ENCODE data around the gene IPO5. TPM values are rescaled to one million over a fixed set of nuclear protein-coding genes. Genes with fewer than 3 reads are reported as not detected.
"Not testable (repeated sequence)": the region's sequence is repeated elsewhere in the genome, so short reads cannot be mapped to it uniquely, and the experiment has no call there.

Gene IPO5
- total RNA-seq, 1 experiment from 2014 or later, result 46.3 TPM

DNA sequence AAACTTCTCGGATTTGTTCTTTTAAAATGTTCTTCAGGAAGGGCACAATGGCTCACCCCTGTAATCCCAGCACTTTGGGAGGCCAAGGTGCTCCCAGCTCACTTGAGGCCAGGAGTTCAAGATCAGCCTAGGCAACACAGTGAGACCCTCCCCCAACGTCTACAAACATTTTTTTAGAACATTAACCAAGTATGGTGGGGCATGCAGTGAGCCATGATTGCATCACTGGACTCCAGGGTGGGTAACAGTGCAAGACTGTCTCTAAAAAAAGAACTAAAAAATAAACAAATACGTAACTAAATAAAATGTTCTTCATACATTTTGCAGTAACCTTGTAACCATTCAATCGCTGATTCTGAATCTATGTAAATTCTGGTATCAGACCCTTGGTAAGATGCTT is 2.1 kb upstream of the IPO5 start:
- H3K36me3 Mint-ChIP-seq (ENCODE audit: insufficient read depth, unreplicated experiment), result no peaks in the 10 kb centered on the region
- no peak overlapping the region for H3K4me3 Mint-ChIP-seq (ENCODE audit: low read depth, unreplicated experiment)
- no peak for DNase-seq
- no peaks in the 10 kb centered on the region for H3K27me3 Mint-ChIP-seq (ENCODE audit: unreplicated experiment)
- BruUV-seq (replicated peaks), result no TSS peak
- no peaks in the 10 kb centered on the region for H3K4me1 Mint-ChIP-seq (ENCODE audit: low read depth, unreplicated experiment)
- H3K9me3 Mint-ChIP-seq (ENCODE audit: low read depth, unreplicated experiment), result peaks cover 2% of the 10 kb centered on the region
- no peak overlapping the region for H3K27ac Mint-ChIP-seq (ENCODE audit: unreplicated experiment)
- intact Hi-C loops (cut with micrococcal nuclease; ENCODE audit: unreplicated experiment), result no loop called here
- CTCF ChIA-PET, result no interaction called here
- TF ChIP-seq, protein P1, sequence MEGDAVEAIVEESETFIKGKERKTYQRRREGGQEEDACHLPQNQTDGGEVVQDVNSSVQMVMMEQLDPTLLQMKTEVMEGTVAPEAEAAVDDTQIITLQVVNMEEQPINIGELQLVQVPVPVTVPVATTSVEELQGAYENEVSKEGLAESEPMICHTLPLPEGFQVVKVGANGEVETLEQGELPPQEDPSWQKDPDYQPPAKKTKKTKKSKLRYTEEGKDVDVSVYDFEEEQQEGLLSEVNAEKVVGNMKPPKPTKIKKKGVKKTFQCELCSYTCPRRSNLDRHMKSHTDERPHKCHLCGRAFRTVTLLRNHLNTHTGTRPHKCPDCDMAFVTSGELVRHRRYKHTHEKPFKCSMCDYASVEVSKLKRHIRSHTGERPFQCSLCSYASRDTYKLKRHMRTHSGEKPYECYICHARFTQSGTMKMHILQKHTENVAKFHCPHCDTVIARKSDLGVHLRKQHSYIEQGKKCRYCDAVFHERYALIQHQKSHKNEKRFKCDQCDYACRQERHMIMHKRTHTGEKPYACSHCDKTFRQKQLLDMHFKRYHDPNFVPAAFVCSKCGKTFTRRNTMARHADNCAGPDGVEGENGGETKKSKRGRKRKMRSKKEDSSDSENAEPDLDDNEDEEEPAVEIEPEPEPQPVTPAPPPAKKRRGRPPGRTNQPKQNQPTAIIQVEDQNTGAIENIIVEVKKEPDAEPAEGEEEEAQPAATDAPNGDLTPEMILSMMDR (IDR thresholded peaks at IDR 0.05; ENCODE audit: unreplicated experiment), result no peak

DNA sequence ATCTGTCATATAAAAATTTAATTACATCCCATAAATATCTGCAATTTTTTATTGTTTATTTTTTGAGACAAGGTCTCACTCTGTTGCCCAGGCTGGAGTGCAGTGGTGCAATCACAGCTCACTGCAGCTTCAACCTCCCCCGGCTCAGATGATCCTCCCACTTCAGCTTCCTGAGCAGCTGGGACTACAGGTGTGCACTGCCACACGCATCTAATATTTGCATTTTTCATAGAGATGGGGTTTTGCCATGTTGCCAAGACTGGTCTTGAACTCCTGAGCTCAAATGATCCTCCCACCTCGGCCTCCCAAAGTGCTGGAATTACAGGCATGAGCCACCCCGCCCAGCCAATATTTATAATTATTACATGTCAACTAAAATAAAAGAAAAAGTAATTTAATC is 644 bp upstream of the IPO5 start:
- BruUV-seq (replicated peaks); H3K4me3 Mint-ChIP-seq (ENCODE audit: low read depth, unreplicated experiment); H3K27ac Mint-ChIP-seq (ENCODE audit: unreplicated experiment); H3K36me3 Mint-ChIP-seq (ENCODE audit: insufficient read depth, unreplicated experiment); DNase-seq; H3K9me3 Mint-ChIP-seq (ENCODE audit: low read depth, unreplicated experiment); intact Hi-C loops (cut with micrococcal nuclease; ENCODE audit: unreplicated experiment); H3K27me3 Mint-ChIP-seq (ENCODE audit: unreplicated experiment); H3K4me1 Mint-ChIP-seq (ENCODE audit: low read depth, unreplicated experiment); CTCF ChIA-PET: not testable (repeated sequence)

DNA sequence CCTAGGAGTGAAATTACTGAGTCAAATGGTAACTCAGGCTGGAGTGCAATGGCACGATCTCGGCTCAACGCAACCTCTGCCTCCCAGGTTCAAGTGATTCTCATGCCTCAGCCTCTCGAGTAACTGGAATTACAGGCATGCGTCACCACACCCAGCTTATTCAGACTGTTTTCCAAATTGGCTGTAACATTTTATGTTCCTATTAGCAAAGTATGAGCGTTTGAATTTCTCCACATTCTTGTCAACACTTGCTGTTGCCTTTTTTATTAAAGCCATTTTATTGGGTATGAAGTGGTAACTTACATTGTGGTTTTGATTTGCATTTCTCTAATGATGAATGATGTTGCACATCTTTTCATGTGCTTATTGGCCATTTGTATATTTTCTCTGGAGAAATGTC is 7.9 kb downstream of the IPO5 start:
- intact Hi-C loops (cut with micrococcal nuclease; ENCODE audit: unreplicated experiment), result no loop called here
- H3K9me3 Mint-ChIP-seq (ENCODE audit: low read depth, unreplicated experiment), result no peaks in the 10 kb centered on the region
- no peaks in the 10 kb centered on the region for H3K36me3 Mint-ChIP-seq (ENCODE audit: insufficient read depth, unreplicated experiment)
- CTCF ChIA-PET, result no interaction called here
- TF ChIP-seq, protein P1 (IDR thresholded peaks at IDR 0.05; ENCODE audit: unreplicated experiment), result no peak
- no peaks in the 10 kb centered on the region for H3K4me1 Mint-ChIP-seq (ENCODE audit: low read depth, unreplicated experiment)
- H3K27ac Mint-ChIP-seq (ENCODE audit: unreplicated experiment), result no peak overlapping the region
- no peaks in the 10 kb centered on the region for H3K27me3 Mint-ChIP-seq (ENCODE audit: unreplicated experiment)
- DNase-seq, result no peak
- no peak overlapping the region for H3K4me3 Mint-ChIP-seq (ENCODE audit: low read depth, unreplicated experiment)
- no TSS peak for BruUV-seq (replicated peaks)

DNA sequence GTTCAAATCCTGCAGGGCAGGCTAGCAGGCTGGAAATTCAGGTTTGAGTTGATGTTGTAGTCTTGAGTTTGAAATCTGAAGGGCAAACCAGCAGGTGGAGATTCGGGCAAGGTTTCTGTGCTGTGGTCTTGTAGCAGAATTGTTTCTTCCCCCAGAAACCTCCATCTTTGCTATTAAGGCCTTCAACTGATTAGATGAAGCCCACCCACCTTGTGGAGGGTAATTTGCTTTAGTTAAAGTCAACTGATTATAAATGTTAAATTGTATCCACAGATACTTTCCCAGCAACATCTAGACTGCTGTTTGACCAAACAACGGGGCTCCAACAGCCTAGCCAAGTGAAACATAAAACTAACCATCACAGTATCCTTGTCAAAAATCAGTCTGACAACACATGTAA is 9.4 kb downstream of the IPO5 start:
- BruUV-seq (replicated peaks), result no TSS peak
- CTCF ChIA-PET, result no interaction called here
- Mint-ChIP-seq H3K27me3 (ENCODE audit: unreplicated experiment) (no peaks in the 10 kb centered on the region), H3K4me1 (ENCODE audit: low read depth, unreplicated experiment) (no peaks in the 10 kb centered on the region), H3K9me3 (ENCODE audit: low read depth, unreplicated experiment) (no peaks in the 10 kb centered on the region), H3K36me3 (ENCODE audit: insufficient read depth, unreplicated experiment) (no peaks in the 10 kb centered on the region), H3K4me3 (ENCODE audit: low read depth, unreplicated experiment) (no peak overlapping the region), H3K27ac (ENCODE audit: unreplicated experiment) (no peak overlapping the region)
- TF ChIP-seq, protein P1 (IDR thresholded peaks at IDR 0.05; ENCODE audit: unreplicated experiment), result no peak
- intact Hi-C loops (cut with micrococcal nuclease; ENCODE audit: unreplicated experiment), result no loop called here
- DNase-seq, result no peak

DNA sequence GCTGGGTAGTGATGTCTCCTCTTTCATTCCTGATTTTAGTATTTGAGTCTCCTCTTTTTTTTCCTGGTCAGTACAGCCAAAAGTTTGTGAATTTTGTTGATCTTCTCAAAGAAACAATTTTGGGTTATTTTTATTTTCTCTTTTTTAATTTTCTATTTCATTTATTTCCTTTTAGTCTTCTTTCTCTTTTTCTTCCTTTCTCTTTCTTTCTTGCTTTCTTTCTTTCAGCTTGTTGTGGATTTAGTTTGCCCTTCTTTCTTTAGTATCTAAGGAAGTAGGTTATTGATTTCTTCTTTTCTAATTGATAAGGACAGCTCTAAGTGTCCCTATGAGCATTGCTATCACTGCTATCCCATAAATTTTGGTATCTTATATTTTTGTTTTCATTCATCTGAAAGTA is 13.8 kb downstream of the IPO5 start:
- intact Hi-C loops (cut with micrococcal nuclease; ENCODE audit: unreplicated experiment), result no loop called here
- Mint-ChIP-seq H3K4me3 (ENCODE audit: low read depth, unreplicated experiment) (no peak overlapping the region), H3K9me3 (ENCODE audit: low read depth, unreplicated experiment) (no peaks in the 10 kb centered on the region), H3K27me3 (ENCODE audit: unreplicated experiment) (no peaks in the 10 kb centered on the region), H3K27ac (ENCODE audit: unreplicated experiment) (no peak overlapping the region), H3K4me1 (ENCODE audit: low read depth, unreplicated experiment) (no peaks in the 10 kb centered on the region), H3K36me3 (ENCODE audit: insufficient read depth, unreplicated experiment) (no peaks in the 10 kb centered on the region)
- TF ChIP-seq, protein P1 (IDR thresholded peaks at IDR 0.05; ENCODE audit: unreplicated experiment), result no peak
- CTCF ChIA-PET, result no interaction called here
- no TSS peak for BruUV-seq (replicated peaks)
- no peak for DNase-seq

Data from Calu3 (cell line).